Cardiac fibroblast (primary cell): ENCODE measurements around the gene NSFL1C.

Source experiments
- DNase-seq, 2 donors: peaks; one replicate each; pipeline versions ENCODE4 v3.0.0 to v3.0.0-alpha.2; 2010; ENCODE audit warnings: low read depth in 2 of 2
- H3K4me3 ChIP-seq, 2 donors: replicated peaks in 1 of 2; 1 replicate in 1 of 2; 2 replicates in 1 of 2; pipeline ENCODE4 v1.5.1; 2011; ENCODE audit warnings: low read depth in 2 of 2, low read length in 2 of 2, mild to moderate bottlenecking in 2 of 2, moderate library complexity in 1 of 2
- TF ChIP-seq, protein P1 (sequence below): IDR thresholded peaks from one replicate; pipeline ENCODE4 v1.5.1; 2011; ENCODE audit warnings: low read depth, mild to moderate bottlenecking, low read length, inconsistent platforms

The NSFL1C gene

DNA sequence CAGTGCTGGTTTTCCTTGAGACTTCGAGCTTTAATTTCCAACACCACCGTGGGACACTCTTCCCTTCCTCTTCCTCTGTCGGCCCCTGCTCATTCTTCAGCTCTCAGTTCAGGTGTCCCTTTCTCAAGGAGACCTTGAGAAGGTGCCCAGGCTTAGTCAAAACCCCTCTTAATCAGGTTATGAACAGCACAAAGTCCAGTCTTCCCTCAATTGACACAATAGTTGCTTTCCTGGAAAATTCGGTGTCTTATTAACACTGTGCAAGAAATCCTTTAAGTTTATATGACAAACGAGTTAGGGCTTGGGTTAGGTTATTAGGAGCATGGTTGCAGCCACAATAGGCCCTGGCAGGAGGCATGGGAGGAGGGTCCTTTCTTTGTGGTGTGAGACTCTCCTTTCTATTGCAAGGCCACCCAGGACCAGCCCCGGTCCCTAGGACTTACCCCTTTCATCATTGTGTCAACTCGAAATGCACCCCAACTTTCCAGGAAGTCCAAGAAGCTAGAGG, 1.5 kb upstream of the NSFL1C start:
- TF ChIP-seq, protein P1, sequence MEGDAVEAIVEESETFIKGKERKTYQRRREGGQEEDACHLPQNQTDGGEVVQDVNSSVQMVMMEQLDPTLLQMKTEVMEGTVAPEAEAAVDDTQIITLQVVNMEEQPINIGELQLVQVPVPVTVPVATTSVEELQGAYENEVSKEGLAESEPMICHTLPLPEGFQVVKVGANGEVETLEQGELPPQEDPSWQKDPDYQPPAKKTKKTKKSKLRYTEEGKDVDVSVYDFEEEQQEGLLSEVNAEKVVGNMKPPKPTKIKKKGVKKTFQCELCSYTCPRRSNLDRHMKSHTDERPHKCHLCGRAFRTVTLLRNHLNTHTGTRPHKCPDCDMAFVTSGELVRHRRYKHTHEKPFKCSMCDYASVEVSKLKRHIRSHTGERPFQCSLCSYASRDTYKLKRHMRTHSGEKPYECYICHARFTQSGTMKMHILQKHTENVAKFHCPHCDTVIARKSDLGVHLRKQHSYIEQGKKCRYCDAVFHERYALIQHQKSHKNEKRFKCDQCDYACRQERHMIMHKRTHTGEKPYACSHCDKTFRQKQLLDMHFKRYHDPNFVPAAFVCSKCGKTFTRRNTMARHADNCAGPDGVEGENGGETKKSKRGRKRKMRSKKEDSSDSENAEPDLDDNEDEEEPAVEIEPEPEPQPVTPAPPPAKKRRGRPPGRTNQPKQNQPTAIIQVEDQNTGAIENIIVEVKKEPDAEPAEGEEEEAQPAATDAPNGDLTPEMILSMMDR, result no peak
- H3K4me3 ChIP-seq, result no peak overlapping the region
- DNase-seq, result no peak

DNA sequence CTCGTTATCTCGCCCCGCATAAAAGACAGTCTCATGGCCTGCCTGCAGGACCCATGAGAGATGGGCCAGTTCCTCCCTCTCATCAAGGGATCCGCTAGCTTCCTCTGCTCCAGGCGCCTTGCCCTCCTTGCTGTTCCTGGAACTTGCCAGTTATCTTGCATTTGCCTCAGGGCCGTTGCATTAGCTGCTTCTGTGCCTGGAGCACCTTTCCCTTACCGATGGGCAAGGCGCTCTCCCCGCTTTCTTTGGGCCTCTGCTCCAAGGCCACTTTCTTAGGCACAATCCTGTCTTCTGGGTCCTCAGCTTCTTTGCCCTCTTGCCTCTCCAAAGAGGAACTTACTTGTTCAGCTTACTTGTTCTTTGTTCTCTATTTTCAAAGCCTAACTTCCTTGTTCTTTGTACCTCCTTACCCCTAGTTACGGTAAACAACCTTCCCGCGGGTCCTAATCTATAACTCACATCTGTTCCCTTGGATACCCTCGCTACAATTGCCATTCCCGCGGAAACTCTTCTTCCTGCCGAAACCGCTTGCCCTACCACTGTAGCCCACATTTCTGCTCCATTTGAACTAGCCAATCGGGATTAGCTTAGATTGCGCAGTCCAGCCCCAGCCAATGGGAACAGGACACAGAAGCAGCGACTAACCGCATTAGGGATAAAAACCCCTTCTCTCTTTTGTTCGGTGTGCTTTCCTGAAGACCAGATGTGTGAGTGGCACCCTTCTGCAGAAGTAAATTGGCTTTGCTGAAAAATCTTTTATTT, 887 bp upstream of the NSFL1C start:
- DNase-seq, result no peak
- no peak overlapping the region for H3K4me3 ChIP-seq

DNA sequence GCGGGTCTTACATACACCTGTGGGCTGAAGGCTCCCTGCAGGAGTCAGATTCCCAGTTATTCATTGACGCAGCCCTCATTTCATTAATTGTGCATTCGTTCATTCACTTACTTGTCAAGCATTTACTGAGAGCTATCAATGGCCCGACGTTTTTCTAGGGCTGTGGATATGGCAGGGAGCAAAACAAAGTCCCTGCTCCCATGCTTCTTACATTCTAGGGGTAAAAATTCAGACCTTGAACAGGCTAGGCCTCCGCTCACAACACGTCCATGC, 369 bp upstream of the NSFL1C start:
- H3K4me3 ChIP-seq, result no peak overlapping the region
- TF ChIP-seq, protein P1, result no peak
- no peak for DNase-seq

More for the DNA sequence above, 887 bp upstream of the NSFL1C start:
- TF ChIP-seq, protein P1, result no peak

DNA sequence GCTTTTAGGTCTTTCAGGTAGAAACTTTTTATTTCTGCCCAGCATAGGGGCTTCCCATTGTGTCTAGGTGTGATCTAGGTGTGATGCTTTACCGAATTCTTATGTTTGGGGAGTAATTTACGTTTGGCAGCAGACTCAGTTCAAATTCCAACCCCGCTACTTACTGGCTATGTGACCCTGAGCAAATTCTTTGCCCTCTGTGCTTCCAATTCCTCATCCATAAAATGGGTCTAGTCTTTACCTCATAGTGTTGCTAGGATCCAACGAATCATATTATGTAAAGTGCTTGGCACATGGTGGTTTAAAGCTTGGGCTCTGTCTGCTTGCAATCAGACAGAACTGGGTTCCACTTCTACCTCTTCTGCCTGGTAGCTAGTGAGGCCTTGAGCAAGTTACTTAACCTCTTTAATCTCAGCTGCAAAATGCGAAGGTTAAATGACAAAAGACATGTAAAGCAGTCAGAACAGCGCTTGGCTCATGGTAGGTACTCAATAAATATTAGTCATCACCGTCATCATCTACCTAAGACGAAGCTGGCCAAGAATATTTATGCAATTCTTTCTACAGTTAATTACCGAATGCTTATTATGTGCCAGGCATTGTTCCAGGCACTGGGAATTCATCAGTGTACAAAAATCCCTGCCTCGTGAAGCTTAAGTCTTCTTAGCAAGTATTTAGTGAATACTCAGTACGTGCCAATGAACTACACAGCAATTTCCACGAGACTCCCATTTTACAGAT, 1.0 kb downstream of the NSFL1C start:
- H3K4me3 ChIP-seq, result peak overlapping the region; percentile 76 to 93

DNA sequence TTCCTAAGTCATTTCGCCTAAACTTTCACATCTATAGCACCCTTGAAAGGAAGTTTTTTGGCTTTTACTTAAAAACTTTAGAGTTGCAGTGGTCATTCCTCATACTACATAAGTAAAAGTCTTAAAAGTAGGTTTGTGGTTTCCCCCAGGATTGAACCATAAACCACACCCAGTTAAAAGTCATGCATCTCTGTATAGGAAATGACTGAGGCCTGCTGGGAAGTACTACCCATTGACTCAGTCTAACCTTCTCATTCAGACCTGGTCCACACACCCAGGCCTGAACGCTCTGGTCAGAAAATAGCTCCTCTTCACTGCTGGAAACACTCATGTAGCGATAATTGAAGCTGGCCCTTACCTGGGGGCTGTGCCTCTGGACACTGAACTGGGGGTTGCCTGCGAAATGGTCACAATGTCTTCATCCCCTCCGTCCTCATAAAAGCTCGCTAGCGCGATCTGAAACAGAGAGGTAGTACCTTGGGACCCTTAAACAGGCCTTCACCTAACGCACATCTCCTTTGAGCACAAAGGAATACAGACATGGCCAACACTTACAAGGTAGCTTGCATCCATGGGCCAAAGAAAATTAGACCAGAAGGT, 2.6 kb downstream of the NSFL1C start:
- DNase-seq, result no peak
- TF ChIP-seq, protein P1, result no peak
- H3K4me3 ChIP-seq, result no peak overlapping the region

More for the DNA sequence above, 1.0 kb downstream of the NSFL1C start:
- TF ChIP-seq, protein P1, result no peak
- no peak for DNase-seq

DNA sequence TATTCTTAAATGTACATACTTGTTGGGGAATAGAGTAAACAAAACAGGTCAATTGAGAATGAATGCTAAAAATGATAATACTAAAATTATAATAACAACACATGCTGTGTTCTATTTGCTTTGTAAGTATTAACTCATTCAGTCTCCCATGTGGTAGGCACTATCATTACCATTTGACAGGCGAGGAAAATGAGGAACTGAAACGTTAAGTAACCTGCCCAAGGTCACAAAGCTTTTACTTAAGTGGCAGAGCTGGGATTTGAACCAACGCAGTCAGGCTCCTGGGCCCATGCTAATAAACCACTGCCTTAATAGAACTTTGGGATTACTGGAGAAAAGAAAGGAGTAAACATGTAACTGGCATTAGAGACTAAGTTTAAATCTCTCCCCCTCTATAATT, 3.8 kb downstream of the NSFL1C start:
- no peak for DNase-seq
- no peak overlapping the region for H3K4me3 ChIP-seq
- TF ChIP-seq, protein P1, result no peak
